HepG2 (cell line): ENCODE data around the gene MORN1. TPM values are rescaled to one million over a fixed set of nuclear protein-coding genes. Genes with fewer than 3 reads are reported as not detected.

Source experiments
- CBX1 ChIP-seq: IDR thresholded peaks from one replicate; pipeline ENCODE4 v1.6.1; 2016; ENCODE audit warnings: antibody characterized with exemption, low read depth
- DNMT3B ChIP-seq: conservative IDR thresholded peaks from 2 replicates; pipeline ENCODE4 v1.6.1; 2016; ENCODE audit warnings: missing biosample characterization, control low read depth
- GMEB2 ChIP-seq: IDR thresholded peaks from 2 replicates; pipeline ENCODE4 v1.6.1; 2016; ENCODE audit warnings: missing biosample characterization, missing genetic modification reagents, low read depth
- HIC2 ChIP-seq: sonication (generic); formaldehyde crosslinking; IDR thresholded peaks from 2 replicates; pipeline ENCODE4 v1.9.0; 2022; ENCODE audit warnings: low read depth, missing genetic modification reagents
- HNRNPLL ChIP-seq: fragments of 200-400 bp; formaldehyde crosslinking; IDR thresholded peaks from 2 replicates; pipeline ENCODE4 v1.6.1; 2017; ENCODE audit warnings: mild to moderate bottlenecking, low read depth, low read length; ENCODE audit not compliant: poor library complexity, severe bottlenecking
- MXD4 ChIP-seq: IDR thresholded peaks from 2 replicates; pipeline ENCODE4 v1.6.1; 2016; ENCODE audit warnings: mild to moderate bottlenecking, missing biosample characterization, missing genetic modification reagents
- NCOA5 ChIP-seq: sonication (generic); formaldehyde crosslinking; IDR thresholded peaks from 2 replicates; pipeline ENCODE4 v1.4.0; 2020; ENCODE audit warnings: missing genetic modification reagents
- NR3C1 ChIP-seq: sonication (generic); formaldehyde crosslinking; IDR thresholded peaks from 2 replicates; pipeline ENCODE4 v1.4.0; 2020; ENCODE audit warnings: missing genetic modification reagents
- RCOR2 ChIP-seq: IDR thresholded peaks from 2 replicates; pipeline ENCODE4 v1.6.1; 2016; ENCODE audit warnings: missing biosample characterization, missing genetic modification reagents
- STAT6 ChIP-seq: sonication (generic); formaldehyde crosslinking; IDR thresholded peaks from 2 replicates; pipeline ENCODE4 v1.4.0; 2020; ENCODE audit warnings: missing genetic modification reagents, mild to moderate bottlenecking, borderline replicate concordance
- TOE1 ChIP-seq: sonication (generic); formaldehyde crosslinking; IDR thresholded peaks from 2 replicates; pipeline ENCODE4 v1.4.0; 2020; ENCODE audit warnings: mild to moderate bottlenecking, missing genetic modification reagents
- ZBTB7A ChIP-seq: sonication (generic); formaldehyde crosslinking; IDR thresholded peaks from 2 replicates; pipeline ENCODE4 v1.8.0; 2022; ENCODE audit warnings: mild to moderate bottlenecking, missing genetic modification reagents
- ZNF260 ChIP-seq: sonication (generic); formaldehyde crosslinking; IDR thresholded peaks from 2 replicates; pipeline ENCODE4 v1.4.0; 2020; ENCODE audit warnings: missing genetic modification reagents, low read depth, mild to moderate bottlenecking, borderline replicate concordance
- ZNF34 ChIP-seq: sonication (generic); formaldehyde crosslinking; IDR thresholded peaks from 2 replicates; pipeline ENCODE4 v1.4.0; 2020; ENCODE audit warnings: mild to moderate bottlenecking, missing genetic modification reagents, borderline replicate concordance
- ZNF619 ChIP-seq: sonication (generic); formaldehyde crosslinking; IDR thresholded peaks from 2 replicates; pipeline ENCODE4 v1.4.0; 2020; ENCODE audit warnings: mild to moderate bottlenecking, missing genetic modification reagents
- ZNF670 ChIP-seq: sonication (generic); formaldehyde crosslinking; IDR thresholded peaks from 2 replicates; pipeline ENCODE4 v1.8.0; 2022; ENCODE audit warnings: mild to moderate bottlenecking, missing genetic modification reagents, borderline replicate concordance
- ZNF761 ChIP-seq: sonication (generic); formaldehyde crosslinking; conservative IDR thresholded peaks from 2 replicates; pipeline ENCODE4 v1.4.0; 2020; ENCODE audit warnings: mild to moderate bottlenecking, missing genetic modification reagents
- ZNF773 ChIP-seq: sonication (generic); formaldehyde crosslinking; IDR thresholded peaks from 2 replicates; pipeline ENCODE4 v1.4.0; 2020; ENCODE audit warnings: missing genetic modification reagents, borderline replicate concordance
- polyA plus RNA-seq, 8 experiments: library from polyadenylated mRNA; depleted of rRNA in 3 of 8; stranded (reverse) in 7 of 8; unstranded in 1 of 8; fragments of >200 nt; fragmentation: Illumina TruSeq in 4 of 8; extraction: Trizol in 4 of 8; gene quantifications; 2 replicates each; pipeline versions ENCODE4 v1.2.1 to v1.2.3, GENCODE V29; 2011 to 2016; ENCODE audit warnings: low read depth in 4 of 8, missing spikeins in 1 of 8, mixed read lengths in 1 of 8; ENCODE audit not compliant: insufficient read depth in 1 of 8
- total RNA-seq, 5 experiments: library from RNA; depleted of rRNA; stranded (reverse); fragments of >200 nt; fragmentation: Illumina TruSeq; extraction: Trizol; gene quantifications; 2 replicates each; pipeline ENCODE4 v1.2.3, GENCODE V29; 2016; ENCODE audit warnings: low read depth in 1 of 5
- TF ChIP-seq, protein P1 (sequence below): sonication (generic); formaldehyde crosslinking; IDR thresholded peaks from 2 replicates; pipeline ENCODE4 v1.5.1; 2020; ENCODE audit warnings: mild to moderate bottlenecking, missing genetic modification reagents, moderate library complexity
- TF ChIP-seq, protein P2 (sequence below): sonication (generic); formaldehyde crosslinking; IDR thresholded peaks from 2 replicates; pipeline ENCODE4 v1.5.0; 2020; ENCODE audit warnings: missing genetic modification reagents, mild to moderate bottlenecking, borderline replicate concordance

The MORN1 gene
- total and polyA plus RNA-seq, 2 of the 13 experiments (the other 11 are each of a cell fraction or from before 2014, with no cell fraction given) = 3.1 to 6.5 TPM

GRCh38 chr1:2381741-2382620, 9.4 kb downstream of the MORN1 start (continued):
- TF ChIP-seq HIC2 (CRISPR knock-in tag) (no peak; the same call in 1 of the 2 replicates), MXD4 (CRISPR knock-in tag) (no peak), RCOR2 (no peak), ZNF619 (CRISPR knock-in tag) (no peak), ZBTB7A (no peak), NR3C1 (no peak), DNMT3B (no peak), GMEB2 (CRISPR knock-in tag) (no peak), ZNF773 (CRISPR knock-in tag) (no peak), STAT6 (no peak), CBX1 (no peak), ZNF34 (CRISPR knock-in tag) (no peak), NCOA5 (CRISPR knock-in tag) (no peak), ZNF761 (CRISPR knock-in tag) (no peak), TOE1 (CRISPR knock-in tag) (no peak), ZNF260 (no peak), HNRNPLL (peak; percentile 47), ZNF670 (no peak)
- TF ChIP-seq, protein P1, sequence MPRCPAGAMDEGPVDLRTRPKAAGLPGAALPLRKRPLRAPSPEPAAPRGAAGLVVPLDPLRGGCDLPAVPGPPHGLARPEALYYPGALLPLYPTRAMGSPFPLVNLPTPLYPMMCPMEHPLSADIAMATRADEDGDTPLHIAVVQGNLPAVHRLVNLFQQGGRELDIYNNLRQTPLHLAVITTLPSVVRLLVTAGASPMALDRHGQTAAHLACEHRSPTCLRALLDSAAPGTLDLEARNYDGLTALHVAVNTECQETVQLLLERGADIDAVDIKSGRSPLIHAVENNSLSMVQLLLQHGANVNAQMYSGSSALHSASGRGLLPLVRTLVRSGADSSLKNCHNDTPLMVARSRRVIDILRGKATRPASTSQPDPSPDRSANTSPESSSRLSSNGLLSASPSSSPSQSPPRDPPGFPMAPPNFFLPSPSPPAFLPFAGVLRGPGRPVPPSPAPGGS (CRISPR knock-in tag) = 0 out of 2 replicates have a peak, but pooled peaks have one; percentile 24
- TF ChIP-seq, protein P2, sequence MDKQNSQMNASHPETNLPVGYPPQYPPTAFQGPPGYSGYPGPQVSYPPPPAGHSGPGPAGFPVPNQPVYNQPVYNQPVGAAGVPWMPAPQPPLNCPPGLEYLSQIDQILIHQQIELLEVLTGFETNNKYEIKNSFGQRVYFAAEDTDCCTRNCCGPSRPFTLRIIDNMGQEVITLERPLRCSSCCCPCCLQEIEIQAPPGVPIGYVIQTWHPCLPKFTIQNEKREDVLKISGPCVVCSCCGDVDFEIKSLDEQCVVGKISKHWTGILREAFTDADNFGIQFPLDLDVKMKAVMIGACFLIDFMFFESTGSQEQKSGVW = no peak
